Hepatocyte (in vitro differentiated cells): Measurements from ENCODE around the gene COCH. TPM values are rescaled to one million over a fixed set of nuclear protein-coding genes. Genes with fewer than 3 reads are reported as not detected.

Experiments used
- DNase-seq: peaks from one replicate; pipeline ENCODE4 v3.0.0-alpha.2; 2016; ENCODE audit warnings: low spot score
- H2AFZ ChIP-seq: fragments of 200-600 bp; sonication (generic); 2 replicates; pipeline ENCODE4 v1.6.0; 2016; ENCODE audit warnings: antibody characterized with exemption, mild to moderate bottlenecking
- H3K27ac ChIP-seq: fragments of 200-600 bp; sonication (generic); 2 replicates; pipeline ENCODE4 v1.5.1; 2016; ENCODE audit warnings: mild to moderate bottlenecking
- H3K27me3 ChIP-seq: fragments of 200-600 bp; sonication (generic); 2 replicates; pipeline ENCODE4 v1.6.1; 2016
- H3K36me3 ChIP-seq: fragments of 200-600 bp; sonication (generic); replicated peaks from 2 replicates; pipeline ENCODE4 v1.5.1; 2016; ENCODE audit warnings: low read depth; ENCODE audit not compliant: insufficient read depth
- H3K4me1 ChIP-seq: fragments of 200-600 bp; sonication (generic); 2 replicates; pipeline ENCODE4 v1.5.1; 2016; ENCODE audit warnings: mild to moderate bottlenecking, moderate library complexity; ENCODE audit not compliant: insufficient read depth
- H3K4me2 ChIP-seq: fragments of 200-600 bp; sonication (generic); 2 replicates; pipeline ENCODE4 v1.6.0; 2016
- H3K4me3 ChIP-seq: fragments of 200-600 bp; sonication (generic); 2 replicates; pipeline ENCODE4 v1.5.1; 2016; ENCODE audit warnings: mild to moderate bottlenecking
- H3K79me2 ChIP-seq: fragments of 200-600 bp; sonication (generic); 2 replicates; pipeline ENCODE4 v1.6.0; 2017; ENCODE audit warnings: mild to moderate bottlenecking
- H3K9me2 ChIP-seq: fragments of 200-600 bp; sonication (generic); replicated peaks from 2 replicates; pipeline ENCODE4 v1.6.0; 2017; ENCODE audit warnings: mild to moderate bottlenecking; ENCODE audit not compliant: insufficient read depth
- H3K9me3 ChIP-seq: fragments of 200-600 bp; sonication (generic); 2 replicates; pipeline ENCODE4 v1.5.1; 2016; ENCODE audit warnings: low read depth, mild to moderate bottlenecking
- H4K20me1 ChIP-seq: fragments of 200-600 bp; sonication (generic); 2 replicates; pipeline ENCODE4 v1.6.0; 2016; ENCODE audit warnings: mild to moderate bottlenecking; ENCODE audit not compliant: insufficient read depth, poor library complexity, severe bottlenecking
- CTCF ChIP-seq: fragments of 200-600 bp; sonication (generic); IDR thresholded peaks from 2 replicates; pipeline ENCODE4 v1.5.1; 2016; ENCODE audit warnings: antibody characterized with exemption, mild to moderate bottlenecking; ENCODE audit not compliant: poor library complexity
- EZH2 ChIP-seq: fragments of 200-600 bp; sonication (generic); IDR thresholded peaks from 2 replicates; pipeline ENCODE4 v1.6.1; 2016; ENCODE audit warnings: antibody characterized with exemption, mild to moderate bottlenecking, borderline replicate concordance
- EZH2phosphoT487 ChIP-seq: fragments of 200-600 bp; sonication (generic); IDR thresholded peaks from one replicate; pipeline ENCODE4 v1.6.1; 2018; ENCODE audit warnings: antibody characterized with exemption, mild to moderate bottlenecking, low read depth, moderate library complexity; ENCODE audit not compliant: unreplicated experiment, severe bottlenecking
- WGBS: methylation state at CpG from one replicate; pipeline ENCODE4 v1.1.6; 2016; ENCODE audit warnings: low lambda C conversion rate; ENCODE audit errors: missing lambda C conversion rate; 5-methylcytosine and 5-hydroxymethylcytosine counted together
- polyA plus RNA-seq: library from polyadenylated mRNA; unstranded; fragments of >200 nt; fragmentation: Nextera tagmentation; extraction: Ambion mirVana; gene quantifications from 2 replicates; pipeline ENCODE4 v1.2.1, GENCODE V29; 2016
- total RNA-seq: library from RNA; depleted of rRNA; stranded (reverse); fragments of >200 nt; gene quantifications from 2 replicates; pipeline ENCODE4 v1.2.3, GENCODE V29; 2014

Gene COCH
- total and polyA plus RNA-seq, 2 experiments from 2014 or later, result 2.0 to 3.3 TPM

- Histone ChIP-seq H3K4me3 (no peak overlapping the region), H3K27me3 (no peaks in the 10 kb centered on the region), H3K9me2 (no peaks in the 10 kb centered on the region), H3K79me2 (no peaks in the 10 kb centered on the region), H3K36me3 (no peaks in the 10 kb centered on the region), H3K4me1 (no peaks in the 10 kb centered on the region), H3K9me3 (no peaks in the 10 kb centered on the region), H2AFZ (no peak overlapping the region), H3K4me2 (no peak overlapping the region), H3K27ac (no peak overlapping the region), H4K20me1 (no peaks in the 10 kb centered on the region)
- WGBS, result 94% methylated on average over 6 of the region's 6 CpGs
- TF ChIP-seq EZH2, result no peak
- no peak for TF ChIP-seq EZH2phosphoT487
- TF ChIP-seq CTCF, result no peak
- no peak for DNase-seq
Measured at GRCh38 chr14:30855345-30856037, 18.9 kb upstream of the COCH start.

GRCh38 chr14:30861200-30861599 is 13.2 kb upstream of the COCH start:
- Histone ChIP-seq H3K36me3 (no peaks in the 10 kb centered on the region), H3K9me3 (no peaks in the 10 kb centered on the region), H3K27me3 (peaks cover 6% of the 10 kb centered on the region), H3K4me2 (no peak overlapping the region), H3K9me2 (no peaks in the 10 kb centered on the region), H3K4me3 (no peak overlapping the region), H3K4me1 (no peaks in the 10 kb centered on the region), H3K27ac (no peak overlapping the region), H3K79me2 (no peaks in the 10 kb centered on the region), H2AFZ (no peak overlapping the region), H4K20me1 (no peaks in the 10 kb centered on the region)
- no peak for DNase-seq
- 4% methylated on average over 1 of the region's 1 CpG for WGBS
- no peak for TF ChIP-seq CTCF
- TF ChIP-seq EZH2, result no peak
- TF ChIP-seq EZH2phosphoT487, result no peak

- no peak overlapping the region for H2AFZ ChIP-seq
- no peak overlapping the region for H3K27ac ChIP-seq
- no peaks in the 10 kb centered on the region for H3K9me2 ChIP-seq
- H3K36me3 ChIP-seq, result no peaks in the 10 kb centered on the region
- no peak overlapping the region for H3K4me2 ChIP-seq
- H3K79me2 ChIP-seq, result no peaks in the 10 kb centered on the region
- 95% methylated on average over 5 of the region's 5 CpGs for WGBS
- no peaks in the 10 kb centered on the region for H4K20me1 ChIP-seq
- DNase-seq, result no peak
- peaks cover 6% of the 10 kb centered on the region for H3K27me3 ChIP-seq
- no peaks in the 10 kb centered on the region for H3K4me1 ChIP-seq
- no peaks in the 10 kb centered on the region for H3K9me3 ChIP-seq
- H3K4me3 ChIP-seq, result no peak overlapping the region
- no peak for TF ChIP-seq EZH2phosphoT487
- no peak for TF ChIP-seq CTCF
- TF ChIP-seq EZH2, result no peak
Measured at GRCh38 chr14:30864934-30865333, 9.4 kb upstream of the COCH start.

- no peaks in the 10 kb centered on the region for H3K79me2 ChIP-seq
- H3K36me3 ChIP-seq, result no peaks in the 10 kb centered on the region
- H4K20me1 ChIP-seq, result no peaks in the 10 kb centered on the region
- H3K9me3 ChIP-seq, result no peaks in the 10 kb centered on the region
- TF ChIP-seq CTCF, result no peak
- no peak for TF ChIP-seq EZH2phosphoT487
- no peak for TF ChIP-seq EZH2
- H3K9me2 ChIP-seq, result no peaks in the 10 kb centered on the region
- peaks cover under 1% of the 10 kb centered on the region for H3K4me1 ChIP-seq
- H3K4me3 ChIP-seq, result no peak overlapping the region
- 92% methylated on average over 5 of the region's 5 CpGs for WGBS
- DNase-seq, result no peak
- H3K4me2 ChIP-seq, result no peak overlapping the region
- H3K27ac ChIP-seq, result no peak overlapping the region
- no peak overlapping the region for H2AFZ ChIP-seq
- peaks cover 18% of the 10 kb centered on the region for H3K27me3 ChIP-seq
Measured at GRCh38 chr14:30868736-30869135, 5.6 kb upstream of the COCH start.
